Choroid plexus epithelial cell (primary cell): ENCODE data around the gene STK33.

ENCODE experiments used
- DNase-seq: peaks from one replicate; pipeline ENCODE4 v3.0.0-alpha.2; 2010; ENCODE audit warnings: low read depth
- H3K4me3 ChIP-seq: 2 replicates; pipeline ENCODE4 v1.5.1; 2011; ENCODE audit warnings: low read depth, mild to moderate bottlenecking, control low read depth, low read length, moderate library complexity
- CTCF ChIP-seq: conservative IDR thresholded peaks from 2 replicates; pipeline ENCODE4 v1.5.1; 2011; ENCODE audit warnings: low read depth, mild to moderate bottlenecking, control low read depth, inconsistent platforms, low read length, moderate library complexity

The STK33 gene

GRCh38 chr11:8347978-8348377 is 246.1 kb downstream of the STK33 start:
- no peak for TF ChIP-seq CTCF
- DNase-seq, result no peak
- no peak overlapping the region for H3K4me3 ChIP-seq

- DNase-seq, result no peak
- no peak for TF ChIP-seq CTCF
- H3K4me3 ChIP-seq, result no peak overlapping the region
Observed at GRCh38 chr11:8346157-8346755, 247.8 kb downstream of the STK33 start.

- DNase-seq, result no peak
- TF ChIP-seq CTCF, result no peak
- no peak overlapping the region for H3K4me3 ChIP-seq
Observed at GRCh38 chr11:8345179-8345578, 248.8 kb downstream of the STK33 start.

- TF ChIP-seq CTCF, result no peak
- no peak overlapping the region for H3K4me3 ChIP-seq
- DNase-seq, result no peak
Observed at GRCh38 chr11:8344346-8344745, 249.7 kb downstream of the STK33 start.

- no peak overlapping the region for H3K4me3 ChIP-seq
- no peak for TF ChIP-seq CTCF
- DNase-seq, result no peak
Observed at GRCh38 chr11:8342821-8343681, 251.0 kb downstream of the STK33 start.

- DNase-seq, result no peak
- TF ChIP-seq CTCF, result no peak
- H3K4me3 ChIP-seq, result no peak overlapping the region
Observed at GRCh38 chr11:8341996-8342395, 252.0 kb downstream of the STK33 start.
